ENCODE measurements around the gene PLOD3. TPM values are rescaled to one million over a fixed set of nuclear protein-coding genes. Genes with fewer than 3 reads are reported as not detected.

The PLOD3 gene
- total RNA-seq, 1 experiment from 2014 or later = 74.5 TPM

DNA sequence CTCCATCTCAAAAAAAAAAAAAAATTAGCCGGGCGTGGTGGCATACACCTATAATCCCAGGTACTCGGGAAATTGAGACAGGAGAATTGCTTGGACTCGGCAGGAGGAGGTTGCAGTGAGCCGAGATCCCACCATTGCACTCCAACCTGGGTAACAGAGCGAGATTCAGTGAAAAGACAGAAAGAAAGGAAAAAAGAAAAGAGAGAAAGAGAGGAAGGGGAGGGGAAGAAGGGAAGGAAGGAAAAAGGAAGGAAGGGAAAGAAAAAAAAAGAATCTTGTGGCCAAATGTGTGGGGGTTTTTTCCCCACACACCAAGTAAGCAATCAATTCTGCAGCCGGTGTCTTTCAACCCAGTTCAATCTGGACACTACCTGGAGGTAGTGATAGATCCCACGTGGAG, 28.3 kb downstream of the PLOD3 start:
- Histone ChIP-seq H3K18ac (ENCODE audit: insufficient read length, low read depth, low read length) (no peak overlapping the region), H3K27me3 (ENCODE audit: insufficient read depth, low read length) (no peaks in the 10 kb centered on the region), H3K23ac (ENCODE audit: insufficient read length, low read depth, low read length) (no peak overlapping the region), H2BK12ac (ENCODE audit: insufficient read length, low read depth, low read length) (no peak overlapping the region), H3K79me2 (ENCODE audit: insufficient read depth, low read length) (no peaks in the 10 kb centered on the region), H4K20me1 (ENCODE audit: control insufficient read depth, insufficient read depth, insufficient read length) (no peaks in the 10 kb centered on the region), H2BK5ac (ENCODE audit: insufficient read length, low read length) (no peak overlapping the region), H3K14ac (ENCODE audit: insufficient read depth, low read length) (no peak overlapping the region), H2AK5ac (ENCODE audit: insufficient read length, low read length) (no peak overlapping the region), H4K8ac (replicated peaks; ENCODE audit: insufficient read length, low read depth, low read length) (no peak overlapping the region), H3K79me1 (ENCODE audit: insufficient read depth, low read depth, low read length, poor library complexity, severe bottlenecking) (no peaks in the 10 kb centered on the region), H3K4me2 (ENCODE audit: insufficient read depth, insufficient read length, low read length) (no peak overlapping the region), H2AFZ (ENCODE audit: low read length) (no peak overlapping the region), H4K5ac (ENCODE audit: insufficient read length, low read depth, low read length) (no peak overlapping the region), H4K91ac (ENCODE audit: insufficient read length, low read depth, low read length) (no peak overlapping the region), H2BK15ac (ENCODE audit: low read depth, low read length) (no peak overlapping the region), H3K4ac (ENCODE audit: low read depth, low read length) (no peak overlapping the region), H3K9me3 (ENCODE audit: control insufficient read depth, low read depth, low read length) (no peaks in the 10 kb centered on the region), H3K27ac (ENCODE audit: insufficient read length, low read depth, low read length) (no peak overlapping the region), H3K23me2 (ENCODE audit: insufficient read length, low read depth, low read length, poor library complexity, severe bottlenecking) (no peaks in the 10 kb centered on the region), H3K56ac (ENCODE audit: insufficient read length, low read depth, low read length) (no peak overlapping the region), H2BK20ac (ENCODE audit: low read depth, low read length, poor library complexity, severe bottlenecking) (no peak overlapping the region), H3K4me1 (ENCODE audit: insufficient read depth, low read length) (peaks cover 2% of the 10 kb centered on the region; the same call in 1 of the 2 replicates), H2BK120ac (ENCODE audit: low read depth, low read length, poor library complexity, severe bottlenecking) (no peak overlapping the region), H3T11ph (ENCODE audit: low read length) (no peak overlapping the region), H3K9ac (ENCODE audit: extremely low read depth, insufficient read length, low read length) (no peak overlapping the region)
- TF ChIP-seq, protein P1, sequence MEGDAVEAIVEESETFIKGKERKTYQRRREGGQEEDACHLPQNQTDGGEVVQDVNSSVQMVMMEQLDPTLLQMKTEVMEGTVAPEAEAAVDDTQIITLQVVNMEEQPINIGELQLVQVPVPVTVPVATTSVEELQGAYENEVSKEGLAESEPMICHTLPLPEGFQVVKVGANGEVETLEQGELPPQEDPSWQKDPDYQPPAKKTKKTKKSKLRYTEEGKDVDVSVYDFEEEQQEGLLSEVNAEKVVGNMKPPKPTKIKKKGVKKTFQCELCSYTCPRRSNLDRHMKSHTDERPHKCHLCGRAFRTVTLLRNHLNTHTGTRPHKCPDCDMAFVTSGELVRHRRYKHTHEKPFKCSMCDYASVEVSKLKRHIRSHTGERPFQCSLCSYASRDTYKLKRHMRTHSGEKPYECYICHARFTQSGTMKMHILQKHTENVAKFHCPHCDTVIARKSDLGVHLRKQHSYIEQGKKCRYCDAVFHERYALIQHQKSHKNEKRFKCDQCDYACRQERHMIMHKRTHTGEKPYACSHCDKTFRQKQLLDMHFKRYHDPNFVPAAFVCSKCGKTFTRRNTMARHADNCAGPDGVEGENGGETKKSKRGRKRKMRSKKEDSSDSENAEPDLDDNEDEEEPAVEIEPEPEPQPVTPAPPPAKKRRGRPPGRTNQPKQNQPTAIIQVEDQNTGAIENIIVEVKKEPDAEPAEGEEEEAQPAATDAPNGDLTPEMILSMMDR (conservative IDR thresholded peaks at IDR 0.05) = no peak
- Mint-ChIP-seq H3K4me1 (no peaks in the 10 kb centered on the region), H3K27ac (no peak overlapping the region; a peak in 1 of 7 replicates), H3K36me3 (ENCODE audit: insufficient read depth in 1 of 3, low read depth in 3 of 3) (no peaks in the 10 kb centered on the region), H3K9me3 (no peaks in the 10 kb centered on the region), H3K27me3 (ENCODE audit: low read depth) (peaks cover 5% of the 10 kb centered on the region), H3K4me3 (no peak overlapping the region)
- no peak for DNase-seq
- no CpG with 5 or more reads among the region's 8 CpGs for WGBS (ENCODE audit: extremely low coverage, insufficient read length, low lambda C conversion rate)

Data from H9 (cell line).